ENCODE results near the gene MPDU1.
"Not testable (repeated sequence)": the region's sequence is repeated elsewhere in the genome, so short reads cannot be mapped to it uniquely, and the experiment has no call there.

Gene MPDU1

GRCh38 chr17:7620835-7621234 lies 37.2 kb downstream of the MPDU1 start:
- DNase-seq, result no peak

GRCh38 chr17:7623661-7624060 lies 40.0 kb downstream of the MPDU1 start:
- DNase-seq, result no peak

- DNase-seq, result not testable (repeated sequence)
Observed at GRCh38 chr17:7625749-7626148, 42.1 kb downstream of the MPDU1 start.

- no peak for DNase-seq
Observed at GRCh38 chr17:7626307-7626706, 42.7 kb downstream of the MPDU1 start.

GRCh38 chr17:7626956-7627249 lies 43.3 kb downstream of the MPDU1 start:
- DNase-seq, result no peak

GRCh38 chr17:7627250-7628121 lies 43.8 kb downstream of the MPDU1 start, which contains the start of gene SAT2:
SAT2 (minus strand) TSS chr17:7627821; CDS start chr17:7627635, 186 bp downstream.
- peak; percentile 95 for DNase-seq

- no peak for DNase-seq
Observed at GRCh38 chr17:7629939-7630571, 46.4 kb downstream of the MPDU1 start, which contains the start of gene SHBG. SHBG (plus strand) TSS chr17:7630135; CDS start chr17:7630173, 38 bp downstream.

GRCh38 chr17:7631398-7632380 lies 48.0 kb downstream of the MPDU1 start:
- DNase-seq, result no peak

DNA sequence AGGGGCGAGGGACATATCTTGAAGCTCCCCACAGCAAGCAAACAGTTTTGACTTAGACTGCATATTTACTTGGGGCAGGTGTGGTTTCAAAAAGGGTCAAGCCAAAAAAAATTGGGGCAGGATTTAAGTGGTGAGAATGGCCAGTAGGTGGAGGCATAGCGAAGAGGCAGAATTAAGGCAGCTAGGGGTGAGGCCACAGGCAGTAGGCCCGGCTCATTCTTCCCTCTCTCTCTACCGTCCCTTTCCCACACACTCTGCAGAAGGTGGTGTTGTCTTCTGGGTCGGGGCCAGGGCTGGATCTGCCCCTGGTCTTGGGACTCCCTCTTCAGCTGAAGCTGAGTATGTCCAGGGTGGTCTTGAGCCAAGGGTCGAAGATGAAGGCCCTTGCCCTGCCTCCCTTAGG lies 48.8 kb downstream of the MPDU1 start:
- DNase-seq, result peak; percentile 16

DNA sequence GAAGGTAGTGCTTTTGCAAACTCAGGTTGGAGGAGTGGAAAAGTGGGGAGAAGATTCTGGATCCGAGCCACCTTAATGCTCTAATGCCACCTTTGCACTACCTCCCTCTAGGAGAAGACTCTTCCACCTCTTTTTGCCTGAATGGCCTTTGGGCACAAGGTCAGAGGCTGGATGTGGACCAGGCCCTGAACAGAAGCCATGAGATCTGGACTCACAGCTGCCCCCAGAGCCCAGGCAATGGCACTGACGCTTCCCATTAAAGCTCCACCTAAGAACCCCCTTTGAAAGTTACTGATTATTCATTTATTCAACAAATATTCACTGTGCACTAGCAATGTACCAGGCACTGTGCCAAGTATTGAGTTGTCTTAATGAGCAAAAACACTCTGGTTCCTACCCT lies 49.4 kb downstream of the MPDU1 start:
- no peak for DNase-seq

DNA sequence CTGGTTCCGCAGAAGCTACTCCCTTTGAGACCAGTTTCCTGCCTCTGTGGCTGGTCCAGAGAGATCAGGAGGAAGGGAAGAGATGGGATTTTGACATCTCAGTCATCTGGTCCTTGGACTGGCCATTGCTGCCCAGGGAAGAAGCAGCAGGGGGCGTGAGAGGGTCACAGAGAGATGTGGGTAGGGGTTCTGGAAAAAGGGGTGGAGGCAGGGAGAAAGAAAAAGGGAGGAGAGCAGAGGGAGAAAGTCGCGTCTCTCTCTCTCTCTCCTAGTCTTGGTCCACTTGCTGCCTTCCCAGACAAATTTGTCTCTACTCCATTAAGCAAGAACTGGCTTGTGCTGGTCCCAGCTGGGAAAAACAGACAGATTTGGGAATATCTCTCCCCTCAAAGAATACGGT lies 50.7 kb downstream of the MPDU1 start:
- DNase-seq, result no peak

DNA sequence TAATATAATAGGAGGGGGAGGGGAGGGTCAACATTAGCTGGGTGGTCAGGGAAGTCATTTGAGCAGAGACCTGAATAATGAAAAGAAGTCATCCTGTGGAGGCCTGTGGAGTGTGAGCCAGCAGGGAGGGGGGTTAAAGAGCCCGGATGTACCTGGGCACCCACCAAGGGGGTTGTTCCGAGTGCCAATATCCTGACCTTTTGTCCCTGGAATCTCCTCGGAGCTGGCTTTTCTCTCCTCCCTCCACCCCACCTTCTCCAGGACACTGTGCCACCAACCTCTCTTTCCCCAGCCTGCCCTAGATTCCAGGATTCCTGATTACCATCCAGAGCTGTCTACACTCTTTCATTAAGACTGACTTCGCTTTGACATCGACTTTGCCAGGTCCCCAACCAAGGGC lies 52.5 kb downstream of the MPDU1 start:
- DNase-seq, result no peak

All from NCI-H748 treated with DMSO at 0.1 percent for 48 hours (cell line).